H7 (cell line): ENCODE measurements around the gene EXD3. TPM values are rescaled to one million over a fixed set of nuclear protein-coding genes. Genes with fewer than 3 reads are reported as not detected.
"Not testable (repeated sequence)": the region's sequence is repeated elsewhere in the genome, so short reads cannot be mapped to it uniquely, and the experiment has no call there.

Experiments used
- DNase-seq: peaks from one replicate; pipeline ENCODE4 v3.0.0; 2012
- H3K27me3 ChIP-seq: 2 replicates; pipeline ENCODE4 v1.6.0; 2011; ENCODE audit warnings: mild to moderate bottlenecking, low read length; ENCODE audit not compliant: control insufficient read depth, insufficient read depth
- H3K36me3 ChIP-seq: replicated peaks from 2 replicates; pipeline ENCODE4 v1.5.1; 2011; ENCODE audit warnings: low read length; ENCODE audit not compliant: control insufficient read depth, insufficient read depth
- H3K4me3 ChIP-seq: 2 replicates; pipeline ENCODE4 v1.5.1; 2011; ENCODE audit warnings: low read depth, mild to moderate bottlenecking, control low read depth, low read length, moderate library complexity; ENCODE audit not compliant: insufficient read depth
- total RNA-seq: library from RNA; depleted of rRNA; stranded (reverse); fragments of >200 nt; shearing (Covaris generic); gene quantifications from 2 replicates; pipeline ENCODE4 v1.2.3, GENCODE V29; 2014

The EXD3 gene
- total RNA-seq, 1 experiment from 2014 or later, result 7.0 TPM

DNA sequence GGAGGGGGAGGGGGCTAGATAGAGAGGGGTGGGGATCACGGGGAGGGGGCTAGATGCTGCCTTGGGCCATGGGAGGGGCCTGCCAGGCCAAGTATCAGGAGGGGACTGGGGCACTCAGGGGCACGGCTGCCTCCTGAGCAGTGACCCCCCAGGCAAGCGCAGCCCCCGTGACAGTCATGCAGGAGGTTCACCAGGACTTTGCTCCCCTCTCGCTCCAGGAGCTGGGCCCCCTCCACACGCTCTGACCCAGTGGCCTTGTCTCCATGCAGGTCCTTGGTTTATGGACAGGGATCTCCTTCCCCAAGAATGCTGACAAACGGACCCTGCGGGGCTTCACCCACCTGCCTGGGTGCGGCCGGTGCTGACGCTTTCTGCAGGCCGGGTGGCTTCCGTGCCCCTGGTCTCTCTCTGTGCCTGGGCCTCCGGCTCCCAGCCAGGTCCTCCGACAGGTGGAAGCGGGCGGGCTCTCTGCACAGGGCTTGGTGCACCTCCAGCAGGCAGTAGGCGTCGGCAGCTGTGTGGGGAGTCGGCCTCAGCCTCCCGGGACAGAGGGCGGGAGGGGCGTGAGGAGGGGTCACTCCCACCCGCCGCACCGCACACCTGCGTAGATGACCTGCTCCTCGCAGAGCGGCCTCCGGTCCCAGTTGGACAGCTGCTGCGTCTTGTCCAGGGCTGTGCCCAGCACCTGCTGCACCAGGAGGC, 74.0 kb downstream of the EXD3 start:
- H3K4me3 ChIP-seq, result no peak overlapping the region
- H3K27me3 ChIP-seq, result no peaks in the 10 kb centered on the region
- DNase-seq, result peak; percentile 40
- no peaks in the 10 kb centered on the region for H3K36me3 ChIP-seq

DNA sequence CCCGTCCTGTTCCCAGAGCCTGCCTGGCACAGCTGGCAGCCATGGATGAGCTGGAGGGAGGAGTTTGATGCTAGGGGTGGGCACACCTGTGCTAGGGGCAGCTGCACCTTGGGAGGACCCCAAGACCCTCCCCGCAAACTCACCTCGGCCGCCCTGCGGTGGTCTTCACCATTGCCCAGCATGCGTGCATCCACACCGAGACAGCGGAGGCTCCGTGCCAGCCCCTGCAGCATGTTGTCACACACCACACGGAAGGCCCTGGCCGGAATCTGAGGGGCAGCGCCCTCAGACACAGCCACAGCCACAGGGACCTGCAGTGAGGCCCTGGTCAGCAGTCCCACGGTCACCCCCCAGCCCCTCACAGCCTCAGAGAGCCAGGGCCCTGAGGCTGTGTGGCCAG, 75.0 kb downstream of the EXD3 start:
- Histone ChIP-seq H3K4me3 (no peak overlapping the region), H3K27me3 (no peaks in the 10 kb centered on the region), H3K36me3 (no peaks in the 10 kb centered on the region)
- DNase-seq, result no peak

DNA sequence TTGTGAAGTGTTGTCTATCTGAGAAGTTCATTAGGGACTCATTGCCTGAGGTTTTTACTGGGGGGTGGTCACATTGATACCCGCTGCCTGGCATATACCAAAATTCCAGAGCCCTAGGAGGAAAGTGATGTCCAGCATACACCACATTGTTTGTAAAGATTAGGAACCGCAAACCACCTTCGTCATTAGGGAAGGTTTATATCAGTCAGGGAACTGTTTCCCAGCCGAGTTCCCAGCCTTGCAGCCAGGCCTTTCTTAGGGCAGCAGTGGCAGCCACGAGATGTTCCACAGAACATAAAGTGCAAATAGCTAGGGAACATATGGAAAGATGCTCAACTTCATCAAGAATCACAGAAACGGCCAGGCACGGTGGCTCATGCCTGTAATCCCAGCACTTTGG, 80.5 kb downstream of the EXD3 start:
- Histone ChIP-seq H3K36me3 (no peaks in the 10 kb centered on the region), H3K4me3 (no peak overlapping the region), H3K27me3 (no peaks in the 10 kb centered on the region)
- DNase-seq, result no peak

DNA sequence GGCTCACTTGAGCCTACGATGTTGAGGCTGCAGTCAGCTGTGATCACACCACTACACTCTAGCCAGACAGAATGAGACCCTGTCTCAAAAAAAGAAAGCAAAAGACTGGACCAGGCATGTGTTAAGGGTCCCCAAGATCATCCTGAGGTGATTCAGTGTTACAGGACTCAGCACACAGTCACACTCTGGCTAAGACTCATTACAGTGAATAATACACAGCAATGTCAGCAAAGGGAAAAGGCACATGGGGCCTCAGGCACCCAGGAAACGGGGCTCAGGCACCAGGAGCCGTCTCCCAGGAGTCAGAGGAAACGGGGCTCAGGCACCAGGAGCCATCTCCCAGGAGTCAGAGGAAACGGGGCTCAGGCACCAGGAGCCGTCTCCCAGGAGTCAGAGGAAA, 81.7 kb downstream of the EXD3 start:
- no peak for DNase-seq
- no peak overlapping the region for H3K4me3 ChIP-seq
- no peaks in the 10 kb centered on the region for H3K27me3 ChIP-seq
- no peaks in the 10 kb centered on the region for H3K36me3 ChIP-seq

DNA sequence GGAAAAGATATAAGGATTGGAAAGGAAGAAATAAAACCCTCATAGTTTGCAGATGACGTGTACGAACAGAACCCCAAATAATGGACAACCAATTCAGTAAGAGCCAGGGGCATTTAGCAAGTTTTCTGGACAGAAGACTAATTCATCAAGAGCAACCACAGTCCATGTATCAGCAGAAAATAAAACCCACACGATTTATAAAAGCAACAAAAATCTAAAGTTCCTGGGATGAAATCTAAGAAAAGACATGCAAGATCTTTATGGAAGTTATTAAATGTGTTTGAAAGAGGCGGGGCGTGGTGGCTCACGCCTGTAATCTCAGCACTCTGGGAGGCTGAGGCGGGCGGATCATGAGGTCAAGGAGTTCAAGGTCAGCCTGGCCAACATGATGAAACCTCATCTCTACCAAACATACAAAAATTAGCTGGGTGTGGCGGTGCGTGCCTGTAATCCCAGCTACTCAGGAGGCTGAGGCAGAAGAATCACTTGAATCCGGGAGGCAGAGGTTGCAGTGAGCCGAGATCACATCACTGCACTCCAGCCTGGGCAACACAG, 83.0 kb downstream of the EXD3 start:
- not testable (repeated sequence) for DNase-seq, H3K27me3 ChIP-seq, H3K4me3 ChIP-seq, H3K36me3 ChIP-seq

DNA sequence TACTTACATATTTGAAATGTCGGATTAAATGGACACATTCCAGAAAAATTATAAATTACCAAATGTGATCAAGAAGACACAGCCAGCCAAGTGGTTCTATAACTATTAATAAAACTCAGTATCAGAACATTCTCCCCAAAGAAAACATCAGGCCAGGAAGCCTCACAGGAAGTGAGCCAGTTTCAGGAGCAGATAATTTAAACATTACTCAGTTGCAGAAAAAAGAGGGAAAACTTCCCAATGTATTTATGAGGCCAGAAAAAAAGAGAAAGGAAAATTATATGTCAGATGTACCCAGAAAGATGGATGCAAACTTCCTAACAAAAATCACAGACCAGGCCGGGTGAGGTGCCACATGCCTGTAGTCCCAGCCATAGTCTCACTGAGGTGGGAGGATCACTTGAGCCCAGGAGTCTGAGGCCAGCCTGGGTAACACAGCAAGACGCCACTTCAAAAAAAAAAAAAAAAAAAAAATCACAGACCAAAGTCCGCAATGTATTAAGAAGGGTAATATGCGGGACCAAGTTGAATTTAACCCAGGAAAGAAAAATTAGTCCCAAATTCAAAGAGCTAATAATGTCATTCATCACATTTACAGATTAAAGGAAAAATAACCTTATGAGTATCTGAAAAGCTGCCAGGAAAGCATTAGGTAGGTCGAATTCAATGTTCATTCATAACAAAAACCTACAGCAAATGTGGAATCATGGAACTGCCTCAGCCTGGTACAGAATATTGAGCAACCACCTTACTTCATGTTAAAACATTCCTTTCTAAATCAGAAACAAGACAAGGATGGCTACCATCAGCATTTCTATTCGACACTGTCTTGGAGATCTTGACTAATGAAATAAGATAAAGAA, 83.7 kb downstream of the EXD3 start:
- no peak for DNase-seq
- Histone ChIP-seq H3K4me3 (no peak overlapping the region), H3K36me3 (no peaks in the 10 kb centered on the region), H3K27me3 (no peaks in the 10 kb centered on the region)

DNA sequence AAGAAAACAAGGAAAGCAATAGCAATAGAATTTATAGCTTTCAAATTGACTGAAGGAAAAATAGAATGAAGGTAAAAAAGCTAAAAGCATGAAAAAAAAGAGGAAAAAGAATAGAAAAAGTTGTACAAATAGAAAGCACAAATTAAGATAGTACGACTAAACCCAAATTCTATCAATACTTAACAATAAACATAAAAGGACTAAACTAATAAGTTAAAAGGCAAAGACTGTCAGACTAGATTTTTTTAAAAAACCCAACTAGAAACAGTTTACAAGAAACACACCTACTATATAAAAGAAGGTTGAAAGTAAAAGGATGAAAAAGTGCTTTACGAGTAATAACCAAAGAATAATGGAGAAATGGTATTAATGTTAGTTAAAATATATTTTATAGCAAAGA, 86.2 kb downstream of the EXD3 start:
- Histone ChIP-seq H3K4me3 (no peak overlapping the region), H3K36me3 (no peaks in the 10 kb centered on the region), H3K27me3 (no peaks in the 10 kb centered on the region)
- DNase-seq, result no peak

DNA sequence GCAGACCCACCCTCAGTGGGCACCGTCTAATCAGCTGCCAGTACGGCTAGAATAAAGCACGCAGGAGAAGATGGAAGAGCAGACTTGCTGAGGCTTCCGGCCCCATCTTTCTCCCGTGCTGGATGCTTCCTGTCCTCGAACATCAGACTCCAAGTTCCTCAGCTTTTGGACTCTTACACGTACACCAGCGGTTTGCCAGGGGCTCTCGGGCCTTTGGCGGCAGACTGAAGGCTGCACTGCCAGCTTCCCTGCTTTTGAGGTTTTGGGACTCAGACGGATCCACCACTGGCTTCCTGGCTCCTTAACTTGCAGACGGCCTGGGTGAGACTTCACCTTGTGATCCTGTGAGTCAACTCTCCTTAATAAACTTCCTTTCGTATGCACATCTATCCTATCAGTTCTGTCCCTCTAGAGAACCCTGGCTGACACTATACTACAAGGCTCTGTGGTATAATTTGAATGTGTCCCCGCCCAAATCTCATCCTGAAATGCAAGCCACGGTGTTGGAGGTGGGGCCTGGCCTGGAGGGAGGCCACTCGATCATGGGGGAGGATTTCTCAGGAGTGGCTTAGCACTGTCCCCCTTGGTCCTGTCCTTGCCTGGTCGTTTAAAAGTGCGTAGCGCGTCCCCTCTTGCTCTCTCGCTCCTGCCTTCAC, 89.8 kb downstream of the EXD3 start:
- Histone ChIP-seq H3K27me3 (no peaks in the 10 kb centered on the region), H3K36me3 (no peaks in the 10 kb centered on the region), H3K4me3 (no peak overlapping the region)
- no peak for DNase-seq

DNA sequence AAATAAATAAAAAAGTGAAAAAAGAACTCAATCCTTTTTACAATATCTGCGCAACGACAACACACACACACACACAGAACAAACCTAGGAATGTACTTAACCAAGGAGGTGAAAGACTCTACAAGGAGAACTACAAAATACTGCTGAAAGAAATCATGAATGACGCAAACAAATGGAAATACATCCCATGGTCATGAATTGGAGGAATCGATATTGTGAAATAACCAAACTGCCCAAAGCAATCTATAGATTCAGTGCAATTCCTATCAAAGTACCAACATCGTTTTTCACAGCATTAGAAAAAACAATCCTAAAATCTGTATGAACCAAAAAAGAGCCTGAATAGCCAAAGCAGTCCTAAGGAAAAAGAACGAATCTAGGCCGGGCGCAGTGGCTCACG, 91.0 kb downstream of the EXD3 start:
- Histone ChIP-seq H3K36me3 (no peaks in the 10 kb centered on the region), H3K4me3 (no peak overlapping the region), H3K27me3 (no peaks in the 10 kb centered on the region)
- DNase-seq, result no peak

DNA sequence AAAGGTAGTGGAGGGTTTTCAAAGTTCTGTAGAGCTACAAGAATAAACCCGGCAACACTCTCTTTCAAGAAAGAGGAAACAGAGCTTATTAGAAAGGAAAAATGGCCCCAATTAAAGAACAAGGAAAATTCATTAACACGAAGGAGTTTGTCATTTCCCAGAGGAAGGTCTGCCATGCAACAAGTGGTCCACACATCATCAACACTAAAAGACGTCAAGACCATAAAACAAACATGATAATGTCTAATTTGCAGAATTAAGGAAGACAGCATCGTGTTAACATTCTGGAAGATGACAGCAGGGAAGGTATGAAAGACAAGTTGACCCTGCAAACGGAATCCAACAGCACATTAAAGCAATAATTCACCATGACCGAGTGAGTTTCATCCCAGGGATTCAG, 92.3 kb downstream of the EXD3 start:
- no peak for DNase-seq
- Histone ChIP-seq H3K4me3 (no peak overlapping the region), H3K36me3 (no peaks in the 10 kb centered on the region), H3K27me3 (no peaks in the 10 kb centered on the region)

DNA sequence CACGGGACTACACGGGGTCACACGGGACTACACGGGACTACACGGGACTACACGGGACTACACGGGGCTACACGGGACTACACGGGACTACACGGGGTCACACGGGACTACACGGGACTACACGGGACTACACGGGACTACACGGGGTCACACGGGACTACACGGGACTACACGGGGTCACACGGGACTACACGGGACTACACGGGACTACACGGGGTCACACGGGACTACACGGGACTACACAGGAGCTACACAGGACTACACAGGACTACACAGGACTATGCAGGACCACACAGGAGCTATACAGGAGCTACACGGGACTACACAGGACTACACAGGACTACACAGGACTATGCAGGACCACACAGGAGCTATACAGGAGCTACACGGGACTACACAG, 93.4 kb downstream of the EXD3 start:
- DNase-seq, result not testable (repeated sequence)

DNA sequence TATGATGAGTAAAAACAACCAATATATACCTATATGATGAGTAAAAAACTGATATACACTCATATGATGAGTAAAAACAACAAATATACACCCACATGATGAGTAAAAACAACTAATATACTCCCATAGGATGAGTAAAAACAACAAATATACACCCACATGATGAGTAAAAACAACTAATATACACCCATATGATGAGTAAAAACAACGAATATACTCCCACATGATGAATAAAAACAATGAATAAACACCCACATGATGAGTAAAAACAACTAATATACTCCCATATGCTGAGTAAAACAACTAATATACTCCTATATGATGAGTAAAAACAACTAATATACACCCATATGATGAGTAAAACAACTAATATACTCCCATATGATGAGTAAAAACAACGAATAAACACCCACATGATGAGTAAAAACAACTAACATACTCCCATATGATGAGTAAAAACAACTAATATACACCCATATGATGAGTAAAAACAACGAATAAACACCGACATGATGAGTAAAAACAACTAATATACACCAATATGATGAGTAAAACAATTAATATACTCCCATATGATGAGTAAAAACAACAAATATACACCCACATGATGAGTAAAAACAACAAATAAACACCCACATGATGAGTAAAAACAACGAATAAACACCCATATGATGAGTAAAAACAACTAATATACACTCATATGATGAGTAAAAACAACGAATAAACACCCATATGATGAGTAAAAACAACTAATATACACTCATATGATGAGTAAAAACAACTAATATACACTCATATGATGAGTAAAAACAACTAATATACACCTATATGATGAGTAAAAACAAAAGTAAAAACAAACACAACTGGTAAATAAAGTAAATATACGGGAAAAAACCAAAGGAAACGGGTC, 95.1 kb downstream of the EXD3 start:
- H3K27me3 ChIP-seq, H3K36me3 ChIP-seq, H3K4me3 ChIP-seq, DNase-seq: not testable (repeated sequence)

More for the DNA sequence above, 93.4 kb downstream of the EXD3 start:
- not testable (repeated sequence) for H3K4me3 ChIP-seq, H3K27me3 ChIP-seq, H3K36me3 ChIP-seq

DNA sequence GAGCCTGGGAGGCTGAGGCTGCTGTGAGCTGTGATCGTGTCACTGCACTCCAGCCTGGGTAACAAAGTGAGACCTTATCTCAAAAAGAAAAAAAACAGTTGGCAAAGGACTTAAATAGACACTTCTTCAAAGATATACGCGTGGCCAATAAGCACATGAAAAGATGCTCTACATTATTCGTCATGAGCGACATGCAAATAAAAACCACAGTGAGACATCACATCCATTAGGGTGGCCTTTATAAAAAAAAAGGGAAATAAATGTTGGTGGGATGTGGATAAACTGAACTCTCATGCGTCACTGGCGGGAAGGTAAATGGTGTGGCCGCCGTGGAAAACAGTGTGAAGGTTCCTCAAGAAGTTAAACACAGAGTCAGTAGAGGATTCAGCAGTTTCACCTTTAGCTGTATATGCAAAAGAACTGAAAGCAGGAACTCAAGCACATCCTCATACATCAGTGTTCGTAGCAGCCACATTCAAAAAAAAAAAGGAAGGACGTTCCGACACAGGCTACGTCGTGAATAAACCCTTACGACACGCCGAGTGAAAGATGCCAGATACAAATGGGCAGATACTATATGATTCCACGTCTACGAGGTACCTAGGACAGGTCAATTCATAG, 96.4 kb downstream of the EXD3 start:
- H3K4me3 ChIP-seq, result no peak overlapping the region
- no peaks in the 10 kb centered on the region for H3K27me3 ChIP-seq
- H3K36me3 ChIP-seq, result no peaks in the 10 kb centered on the region
- DNase-seq, result no peak

DNA sequence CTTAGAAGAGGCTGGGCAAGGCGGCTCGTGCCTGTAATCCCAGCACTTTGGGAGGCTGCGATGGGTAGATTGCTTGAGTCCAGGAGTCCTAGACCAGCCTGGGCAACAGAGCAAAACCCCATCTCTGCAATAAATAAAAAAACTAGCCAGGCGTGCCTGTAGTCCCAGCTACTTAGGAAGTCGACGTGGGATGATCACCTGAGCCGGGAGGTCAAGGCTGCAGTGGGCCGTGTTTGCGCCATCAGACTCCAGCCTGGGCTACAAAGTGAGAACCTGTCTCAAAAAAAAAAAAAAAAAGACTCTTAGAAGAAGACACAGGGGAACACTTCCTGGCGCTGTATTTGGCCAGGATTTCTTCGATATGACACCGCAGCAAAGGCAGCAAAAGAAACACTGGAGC, 97.2 kb downstream of the EXD3 start:
- Histone ChIP-seq H3K27me3 (no peaks in the 10 kb centered on the region), H3K36me3 (no peaks in the 10 kb centered on the region), H3K4me3 (no peak overlapping the region)
- no peak for DNase-seq
